Mucosa of gallbladder (tissue), 1 donor: ENCODE results near the gene HAUS8. TPM values are rescaled to one million over a fixed set of nuclear protein-coding genes. Genes with fewer than 3 reads are reported as not detected.
A peak's percentile ranks its signal among the peaks of the same experiment; 100 is the strongest.
"Not testable (repeated sequence)": the region's sequence is repeated elsewhere in the genome, so short reads cannot be mapped to it uniquely, and the experiment has no call there.

ENCODE experiments used
- DNase-seq: peaks from one replicate; pipeline ENCODE4 v3.0.0-alpha.2; 2020; ENCODE audit warnings: low spot score
- total RNA-seq: library from RNA; stranded (reverse); gene quantifications from one replicate; pipeline ENCODE4 v1.2.1, GENCODE V29; 2021
- donor health status: DM: no; HTN: no; CAD: no.

Gene HAUS8
- total RNA-seq, 1 donor from 2014 or later, result 10.8 TPM

DNA sequence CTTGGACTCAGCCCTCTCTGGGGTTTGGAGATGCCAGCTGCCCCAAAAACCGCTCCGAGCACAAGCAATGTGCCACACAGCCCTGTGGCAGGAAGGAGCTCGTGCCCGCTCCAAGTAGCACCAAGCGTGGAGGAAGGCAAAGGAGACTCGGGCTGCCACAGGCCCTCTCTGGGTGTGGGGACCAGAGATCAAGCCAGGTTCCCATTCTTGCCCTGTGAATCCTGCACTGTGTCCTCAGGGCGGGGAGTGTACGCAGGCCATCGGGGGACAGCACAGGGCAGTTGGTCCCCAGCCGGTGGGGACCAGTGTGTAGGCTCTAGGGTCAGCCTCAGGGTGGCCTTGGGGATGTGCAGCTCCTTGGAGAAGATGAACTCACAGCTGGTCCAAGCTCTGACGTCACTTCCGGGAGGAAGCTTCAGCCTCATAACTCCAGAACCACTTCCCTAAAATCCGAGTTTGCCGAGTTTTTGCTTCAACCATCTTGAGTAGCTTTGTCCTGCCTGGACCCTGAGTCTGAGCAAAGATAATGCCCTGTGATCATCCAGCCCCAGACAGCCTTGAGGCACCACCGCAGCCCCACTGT lies 39.3 kb downstream of the HAUS8 start:
- DNase-seq, result peak; percentile 19

GRCh38 chr19:17031741-17032140 lies 43.5 kb downstream of the HAUS8 start:
- no peak for DNase-seq

DNA sequence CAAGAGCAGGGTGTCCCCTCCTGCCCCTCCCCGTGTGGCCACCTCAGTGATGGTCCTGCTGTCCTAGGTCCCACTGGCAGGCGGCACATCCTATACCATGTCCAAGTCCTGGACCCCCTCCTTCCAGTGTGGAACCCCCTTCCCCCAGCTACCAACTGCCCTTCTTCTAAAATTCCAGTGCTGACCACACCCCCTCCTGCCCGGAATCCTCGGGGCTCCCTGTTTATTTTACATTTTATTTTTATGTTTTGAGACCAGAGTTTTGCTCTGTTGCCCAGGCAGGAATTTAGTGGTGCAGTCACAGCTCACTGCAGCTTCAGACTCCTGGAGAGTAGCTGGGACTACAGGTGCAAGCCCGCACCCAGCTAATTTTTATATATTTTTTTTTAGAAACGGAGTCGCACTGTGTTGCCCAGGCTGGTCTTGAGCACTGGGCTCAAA lies 47.7 kb downstream of the HAUS8 start:
- DNase-seq, result no peak

- no peak for DNase-seq
Observed at GRCh38 chr19:17026706-17027534, 48.3 kb downstream of the HAUS8 start, which contains the start of gene CPAMD8. TSS of gene CPAMD8 (minus strand) at chr19:17026810. CDS start at chr19:17026642, 168 bp downstream.

DNA sequence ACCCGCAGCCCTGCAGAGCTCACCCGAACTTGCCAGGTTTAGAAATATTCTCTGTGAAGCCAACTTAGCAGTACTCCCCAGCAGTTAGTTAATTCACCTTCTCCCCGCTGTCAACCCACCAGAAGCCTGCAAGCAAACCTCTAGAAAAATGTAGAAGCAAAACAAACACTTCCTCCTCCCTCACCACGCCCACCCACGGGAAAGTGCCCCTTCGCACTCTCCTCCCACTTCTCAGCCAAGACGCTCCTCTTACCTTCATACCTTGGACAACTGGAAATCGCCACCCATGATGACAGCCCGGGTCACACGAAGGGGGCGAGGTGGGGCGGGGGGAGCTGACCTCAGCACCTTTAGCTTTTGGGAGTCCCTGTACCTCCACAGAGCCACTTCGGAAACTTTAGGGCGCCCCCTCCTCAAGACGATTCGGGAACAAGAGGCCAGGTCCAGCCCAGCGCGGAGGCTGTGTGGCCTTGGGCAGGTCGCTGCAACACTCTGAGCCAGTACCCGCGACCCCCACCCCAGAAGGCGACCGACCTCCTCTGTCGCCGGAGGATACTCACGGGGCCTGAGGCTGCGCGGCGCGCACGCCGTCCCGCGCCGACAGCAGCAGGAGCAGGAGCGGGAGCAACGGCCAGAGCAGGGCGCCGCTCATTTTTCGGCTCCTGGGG lies 49.1 kb downstream of the HAUS8 start:
- no peak for DNase-seq

DNA sequence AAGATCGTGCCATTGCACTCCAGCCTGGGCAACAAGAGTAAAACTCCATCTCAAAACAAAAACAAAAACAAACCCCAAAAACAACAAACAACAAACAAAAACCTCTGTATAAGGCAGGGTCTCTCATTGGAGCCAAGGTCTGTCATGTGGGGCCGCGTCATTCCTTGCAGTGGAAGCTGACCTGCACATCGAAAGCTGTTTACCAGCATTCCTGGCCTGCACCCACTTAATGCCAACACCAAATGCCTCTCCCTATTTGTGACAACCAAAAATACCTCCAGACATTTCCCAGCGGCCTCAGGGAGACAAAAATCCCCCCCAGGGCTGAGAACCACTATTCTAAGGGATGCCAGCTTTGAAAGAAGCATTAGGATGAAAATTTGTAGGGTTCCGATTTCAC lies 49.9 kb downstream of the HAUS8 start:
- no peak for DNase-seq

DNA sequence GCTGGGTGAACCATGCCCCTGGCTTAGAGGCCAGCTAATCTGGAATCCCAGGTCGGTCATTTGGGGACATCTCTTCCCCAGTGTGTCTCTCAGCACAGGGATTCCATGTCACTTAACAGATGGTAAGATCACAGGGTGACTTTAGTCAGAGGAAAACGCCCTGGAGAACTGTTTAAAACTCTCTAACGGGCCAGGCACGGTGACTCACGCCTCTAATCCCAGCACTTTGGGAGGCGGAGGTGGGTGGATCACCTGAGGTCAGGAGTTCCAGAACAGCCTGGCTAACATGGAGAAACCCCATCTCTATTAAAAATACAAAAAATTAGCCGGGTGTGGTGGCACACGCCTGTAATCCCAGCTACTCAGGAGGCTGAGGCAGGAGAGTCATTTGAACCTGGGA lies 50.3 kb downstream of the HAUS8 start:
- DNase-seq, result not testable (repeated sequence)

DNA sequence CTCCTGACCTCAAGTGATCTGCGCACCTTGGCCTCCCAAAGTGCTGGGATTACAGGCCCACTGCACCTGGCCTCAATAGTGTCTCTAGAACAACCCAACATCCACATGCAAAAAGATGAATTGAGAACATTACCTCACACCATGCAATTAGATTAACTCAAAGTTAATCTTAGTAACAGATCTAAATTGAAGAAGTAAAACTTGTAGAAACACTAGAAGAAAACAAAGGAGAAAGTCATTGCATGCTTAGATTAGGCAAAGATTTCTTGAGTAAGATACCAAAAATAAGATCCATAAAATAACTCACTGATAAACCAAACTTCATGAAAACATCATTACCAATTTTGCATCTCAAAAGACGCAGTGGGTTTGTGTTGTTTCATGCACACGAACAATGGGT lies 51.4 kb downstream of the HAUS8 start:
- no peak for DNase-seq

- no peak for DNase-seq
Observed at GRCh38 chr19:17022738-17023137, 52.5 kb downstream of the HAUS8 start.

DNA sequence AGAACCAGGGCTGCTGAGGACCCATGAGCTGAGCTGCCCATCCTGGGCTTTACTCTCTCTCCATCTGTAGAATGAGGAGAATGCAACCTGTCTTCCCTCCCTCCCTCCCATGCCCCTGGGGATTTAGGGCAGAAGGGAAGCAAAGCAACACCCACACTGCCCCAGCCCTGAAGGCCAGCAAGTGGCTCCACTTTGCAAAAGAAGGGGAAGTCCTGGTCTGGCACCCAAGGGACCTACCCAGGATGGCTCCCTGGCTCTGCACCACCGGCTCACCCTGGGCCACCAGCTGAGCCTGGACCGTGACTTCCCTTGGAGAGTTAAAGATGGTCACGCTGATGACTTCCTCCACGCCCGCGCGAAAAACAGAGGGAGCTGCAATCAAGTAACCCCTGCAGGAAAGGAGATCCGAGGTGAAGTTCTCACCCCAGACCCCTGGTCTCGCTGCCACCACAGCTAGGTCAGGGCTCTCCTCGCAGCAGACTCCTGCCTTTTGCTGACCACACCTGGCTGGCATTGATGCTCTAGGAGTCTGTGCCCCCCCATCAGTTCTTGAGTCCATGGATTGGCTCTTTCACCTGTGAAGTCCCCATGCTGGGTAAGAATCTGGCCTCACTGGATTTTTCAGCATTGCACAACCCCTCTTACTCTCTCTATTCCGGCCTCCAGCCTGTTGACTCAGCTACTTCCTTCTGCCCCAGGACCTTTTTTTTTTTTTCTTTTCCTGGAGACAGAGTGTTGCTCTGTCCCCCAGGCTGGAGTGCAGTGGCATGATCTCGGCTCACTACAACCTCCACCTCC lies 53.3 kb downstream of the HAUS8 start:
- no peak for DNase-seq

DNA sequence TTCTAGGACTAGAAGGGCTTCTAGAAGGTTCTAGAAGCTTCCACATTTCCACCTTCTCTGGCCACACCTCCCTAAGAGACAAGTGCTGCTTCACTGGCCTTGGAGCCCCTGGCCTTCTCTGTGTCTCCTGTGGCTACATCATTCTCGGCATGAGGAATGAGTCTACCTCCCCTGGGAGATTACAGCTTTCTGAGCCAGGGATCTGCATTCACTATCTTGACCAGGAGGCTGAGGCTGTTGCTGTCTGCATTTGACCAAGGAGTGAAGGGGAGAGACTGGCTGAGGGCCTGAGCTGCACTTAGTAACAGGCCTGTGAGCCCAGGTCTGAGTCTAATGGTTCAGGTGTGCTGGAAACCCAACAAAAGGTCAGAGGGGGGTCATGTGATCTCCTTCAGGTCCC lies 53.9 kb downstream of the HAUS8 start:
- DNase-seq, result no peak

DNA sequence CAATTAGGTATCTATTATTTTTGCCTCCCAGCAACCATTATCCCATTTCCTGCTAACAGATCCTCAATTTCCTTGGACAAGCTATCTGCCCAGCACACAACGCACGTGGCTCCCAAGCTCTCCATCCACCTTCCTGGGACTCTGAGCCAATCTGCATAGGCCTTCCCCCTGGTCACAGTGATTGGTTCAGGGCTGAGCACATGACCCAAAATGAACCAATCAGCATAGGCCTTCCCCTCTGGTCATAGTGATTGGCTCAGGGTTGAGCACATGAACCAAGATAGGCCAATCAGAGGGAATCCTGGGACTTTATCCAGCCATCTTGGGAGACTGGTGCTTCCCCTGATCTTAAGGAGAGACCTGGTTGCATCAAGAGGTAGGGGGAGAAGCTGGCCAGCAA lies 54.4 kb downstream of the HAUS8 start:
- DNase-seq, result no peak

DNA sequence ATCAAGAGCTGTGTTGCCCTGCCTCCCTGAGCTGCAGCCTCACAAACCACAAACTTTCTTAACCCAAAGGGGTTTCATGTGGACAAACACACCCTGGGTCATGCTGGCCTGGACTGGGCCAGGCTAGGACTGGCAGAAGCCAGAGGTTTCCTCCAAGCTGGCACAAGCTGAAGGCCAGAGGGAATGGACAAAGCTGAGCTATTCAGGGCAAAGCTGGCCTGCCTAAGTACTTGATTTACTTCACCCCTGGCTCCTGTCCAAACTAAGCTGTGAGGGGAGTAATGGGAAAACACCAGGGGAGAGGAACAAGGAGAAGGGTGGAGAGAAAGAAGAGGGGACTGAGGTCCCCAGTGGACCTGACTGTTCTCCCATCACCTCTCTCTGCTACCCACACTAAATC lies 54.9 kb downstream of the HAUS8 start:
- no peak for DNase-seq

DNA sequence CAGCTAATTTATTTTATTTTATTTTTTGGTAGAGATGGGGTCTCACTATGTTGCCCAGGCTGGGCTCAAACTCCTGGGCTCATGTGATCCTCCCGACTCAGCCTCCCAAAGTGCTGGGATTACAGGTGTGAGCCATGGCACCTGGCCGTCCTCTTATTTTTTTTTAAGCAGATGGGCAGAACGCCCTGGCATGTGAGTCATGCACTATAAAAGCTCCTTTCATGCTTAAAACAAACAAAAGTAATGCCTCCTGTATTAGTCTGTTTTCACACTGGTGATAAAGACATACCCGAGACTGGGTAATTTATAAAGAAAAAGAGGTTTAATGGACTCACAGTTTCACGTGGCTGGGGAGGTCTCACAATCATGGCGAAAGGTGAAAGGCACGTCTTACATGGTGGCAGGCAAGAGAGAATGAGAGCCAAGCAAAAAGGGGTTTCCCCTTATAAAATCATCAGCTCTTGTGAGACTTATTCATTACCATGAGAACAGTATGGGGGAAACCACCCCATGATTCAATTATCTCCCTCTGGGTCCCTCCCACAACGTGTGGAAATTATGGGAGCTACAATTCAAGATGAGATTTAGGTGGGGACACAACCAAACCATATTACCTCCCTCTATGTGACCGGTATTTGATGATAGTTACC lies 60.9 kb downstream of the HAUS8 start:
- DNase-seq, result not testable (repeated sequence)

DNA sequence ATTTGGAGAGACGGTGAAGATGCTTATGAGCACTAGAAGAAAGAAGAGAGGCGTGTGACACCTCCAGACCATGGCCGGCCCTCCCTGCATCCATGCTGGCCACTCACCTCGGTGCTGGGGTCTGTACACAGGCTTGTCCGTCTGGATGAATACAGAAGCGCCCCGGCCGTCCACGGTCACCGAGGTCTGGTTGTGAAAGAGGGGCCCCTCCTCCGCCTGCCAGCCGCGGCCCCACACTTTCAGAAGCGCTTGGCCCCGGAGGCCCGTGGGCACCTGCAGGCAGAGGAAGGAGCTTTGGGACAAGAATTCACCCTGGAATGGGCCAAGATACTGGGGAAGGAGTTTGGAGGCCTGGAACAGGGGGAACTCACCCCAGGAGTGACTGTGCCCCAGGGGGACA lies 63.8 kb downstream of the HAUS8 start:
- no peak for DNase-seq

DNA sequence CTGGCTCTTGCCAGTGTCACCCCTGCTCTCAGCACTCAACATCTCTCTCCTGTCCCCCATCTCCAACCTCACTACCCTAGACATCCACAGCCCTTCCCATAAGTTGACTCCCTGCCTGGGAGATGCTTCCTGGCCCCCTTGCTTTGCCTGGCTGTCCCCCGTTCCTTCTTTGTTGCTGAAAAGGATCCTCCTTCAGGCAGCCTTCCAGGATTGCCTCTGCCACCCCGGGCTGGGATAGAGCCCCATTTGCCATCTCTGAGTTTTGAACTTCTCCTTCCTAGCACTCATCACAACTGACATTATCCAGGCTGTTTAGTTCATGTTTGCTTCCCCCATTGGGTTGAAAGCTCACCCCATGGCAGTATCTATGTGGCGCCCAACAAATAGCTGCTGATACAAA lies 68.7 kb downstream of the HAUS8 start:
- DNase-seq, result no peak

DNA sequence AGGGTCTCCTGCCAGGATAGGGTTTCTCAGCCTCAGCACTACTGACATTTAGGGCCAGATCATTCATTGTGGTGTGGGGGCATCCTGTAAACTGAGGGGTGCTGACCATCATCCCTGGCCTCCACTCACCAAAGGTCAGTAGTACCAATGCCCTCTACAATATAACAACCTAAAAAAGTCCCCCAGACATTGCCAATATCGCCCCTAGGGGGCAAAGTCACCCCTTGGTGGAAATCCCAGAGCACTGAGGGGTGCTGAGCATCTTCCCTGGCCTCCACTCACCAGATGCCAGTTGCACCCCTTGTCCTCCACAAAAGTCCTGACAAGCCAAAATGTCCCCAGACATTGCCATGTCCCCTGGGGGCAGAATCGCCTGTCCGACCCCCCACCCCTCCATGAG lies 70.3 kb downstream of the HAUS8 start:
- no peak for DNase-seq

GRCh38 chr19:17004386-17004785 lies 70.9 kb downstream of the HAUS8 start:
- no peak for DNase-seq

DNA sequence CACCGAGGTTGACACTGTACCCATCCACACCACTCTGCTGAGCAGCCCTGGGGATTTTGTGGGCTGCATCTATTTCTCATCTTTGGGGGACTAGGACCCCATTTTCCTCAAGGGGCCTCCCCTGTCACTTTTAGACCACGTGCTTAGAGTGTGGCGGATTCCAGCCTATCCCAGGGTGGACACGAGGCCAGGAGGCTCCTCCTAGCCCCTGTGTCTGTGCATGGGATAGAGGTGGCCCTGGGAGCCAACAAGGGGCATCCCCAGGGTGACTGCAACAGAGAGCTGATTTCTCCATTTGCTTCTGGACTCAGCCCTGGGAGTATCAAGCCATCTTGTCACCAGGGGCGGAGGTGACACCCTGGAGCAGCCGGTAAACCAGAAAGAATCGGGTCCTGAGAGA lies 72.8 kb downstream of the HAUS8 start:
- DNase-seq, result no peak

DNA sequence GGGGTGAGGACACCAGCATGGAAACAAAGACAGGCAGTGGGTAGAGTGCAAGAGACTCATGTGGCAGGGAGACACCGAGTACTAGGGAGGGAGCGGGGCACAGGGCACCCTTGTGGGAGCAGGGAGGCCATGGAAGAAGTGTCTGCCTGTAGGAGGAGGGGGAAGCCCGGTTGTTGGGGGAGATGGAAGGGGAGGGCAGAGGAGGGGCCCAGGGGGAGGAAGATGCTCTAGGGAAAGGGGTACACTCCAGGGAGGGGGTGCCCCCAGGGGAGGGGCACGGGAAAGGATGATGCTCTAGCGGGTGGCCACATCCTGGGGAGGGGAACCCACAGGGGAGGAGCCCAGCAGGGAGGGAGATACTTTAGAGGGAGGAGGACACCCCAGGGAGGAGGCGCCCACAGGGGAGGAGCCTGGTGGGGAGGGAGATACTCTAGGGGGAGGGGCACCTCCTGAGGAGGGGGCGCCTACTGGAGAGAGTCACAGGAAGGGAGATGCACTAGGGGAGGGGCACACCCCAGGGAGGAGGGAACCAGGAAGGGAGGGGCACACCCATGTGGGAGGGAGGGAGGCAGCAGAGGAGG lies 73.6 kb downstream of the HAUS8 start:
- peak; percentile 13 for DNase-seq
